Esophagus squamous epithelium (tissue), 4 donors: ENCODE data around the gene CFAP97D2.

Experiments used
- CTCF ChIP-seq, 6 experiments: fragments of 450-650 bp in 4 of 6; fragments of 200-600 bp in 2 of 6; sonication (generic) in 2 of 6; IDR thresholded peaks; one replicate each; pipeline ENCODE4 v1.5.1; 2016 to 2019; ENCODE audit warnings: antibody characterized with exemption in 6 of 6, mild to moderate bottlenecking in 4 of 6, moderate library complexity in 4 of 6
- POLR2A ChIP-seq, 4 donors: fragments of 450-650 bp; IDR thresholded peaks; one replicate each; pipeline ENCODE4 v1.6.1; 2017; ENCODE audit warnings: antibody characterized with exemption in 4 of 4, mild to moderate bottlenecking in 4 of 4, moderate library complexity in 3 of 4

GRCh38 chr13:114161644-114162532, 17.2 kb upstream of the CFAP97D2 start:
- TF ChIP-seq CTCF (IDR thresholded peaks at IDR 0.05) (no peak), POLR2A (IDR thresholded peaks at IDR 0.05) (no peak)
